DMS153 treated with DMSO at 0.1 percent for 48 hours (cell line): ENCODE results near the gene IGSF23.

Source experiments
- DNase-seq: peaks from one replicate; lab custom pipeline; 2025; ENCODE audit not compliant: unreplicated experiment; lab: John Stamatoyannopoulos, UW

The IGSF23 gene

DNA sequence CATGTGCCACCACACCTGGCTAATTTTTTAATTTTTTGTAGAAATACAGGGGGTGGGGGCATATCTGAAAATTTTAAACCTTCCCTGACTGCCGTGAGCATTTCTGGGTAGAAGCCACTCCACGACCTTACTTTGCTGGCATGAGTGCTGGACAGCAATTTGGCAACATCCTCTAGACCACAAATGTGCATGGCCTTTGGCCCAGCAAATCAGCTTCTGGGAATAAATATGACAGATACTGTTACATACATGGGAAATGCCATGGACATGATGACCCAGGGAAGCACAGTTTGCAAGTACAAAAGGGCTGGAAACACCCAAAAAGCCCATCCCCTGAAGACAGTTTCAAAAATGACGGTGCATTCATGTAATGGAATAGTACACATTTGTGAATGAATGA lies 27.2 kb downstream of the IGSF23 start:
- DNase-seq = no peak

DNA sequence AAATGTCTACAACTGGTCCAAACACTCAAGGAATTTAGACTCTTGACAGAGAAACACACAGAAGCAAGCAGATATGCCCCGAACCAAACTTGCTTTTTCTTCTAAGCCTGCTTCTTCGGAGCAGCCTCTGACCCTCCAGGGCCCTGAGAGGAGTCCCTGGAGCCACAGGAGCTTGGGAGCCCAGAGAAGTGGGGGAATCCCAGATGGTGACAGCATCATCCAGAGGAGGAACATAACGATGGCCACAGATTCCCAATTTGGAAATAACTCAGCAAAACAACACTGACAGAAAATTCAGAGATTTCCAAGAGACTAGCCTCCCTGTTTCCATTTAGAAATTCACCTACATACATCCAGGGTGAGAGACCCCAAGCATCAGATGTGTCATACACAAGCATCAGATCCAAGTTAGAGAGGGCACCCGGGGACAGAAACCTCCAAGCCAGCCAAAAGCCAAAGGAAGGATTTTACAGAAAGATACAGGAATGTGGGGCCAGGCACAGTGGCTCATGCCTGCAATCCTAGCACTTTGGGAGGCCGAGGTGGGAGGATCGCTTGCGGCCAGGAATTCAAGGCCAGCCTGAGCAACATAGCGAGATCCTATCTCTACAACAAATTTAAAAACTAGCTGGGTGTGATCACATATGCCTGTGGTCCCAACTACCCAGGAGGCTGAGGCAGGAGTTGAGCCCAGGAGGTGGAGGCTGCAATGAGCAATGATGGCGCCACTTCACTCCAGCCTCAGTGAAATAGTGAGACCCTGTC lies 28.3 kb downstream of the IGSF23 start:
- no peak for DNase-seq

DNA sequence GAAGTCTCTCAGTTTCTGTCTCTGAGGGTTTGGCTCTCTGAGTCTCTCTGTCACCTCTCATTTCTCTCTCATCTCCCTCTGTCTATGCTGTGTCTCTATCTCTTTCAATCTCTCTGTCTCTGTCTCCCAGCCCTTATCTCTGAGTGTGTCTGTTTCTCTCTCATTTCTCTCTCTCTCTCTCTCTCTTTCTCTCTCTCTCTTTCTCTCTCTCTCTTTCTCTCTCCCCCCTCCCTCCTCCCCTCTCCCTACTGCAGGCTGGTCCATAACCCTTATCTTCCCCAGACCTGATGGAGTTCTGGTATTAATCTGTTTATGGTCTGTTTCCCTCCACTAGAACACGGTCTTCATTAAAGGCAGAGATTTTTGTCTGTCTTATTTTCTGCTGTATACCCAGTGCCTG lies 29.0 kb downstream of the IGSF23 start:
- no peak for DNase-seq

DNA sequence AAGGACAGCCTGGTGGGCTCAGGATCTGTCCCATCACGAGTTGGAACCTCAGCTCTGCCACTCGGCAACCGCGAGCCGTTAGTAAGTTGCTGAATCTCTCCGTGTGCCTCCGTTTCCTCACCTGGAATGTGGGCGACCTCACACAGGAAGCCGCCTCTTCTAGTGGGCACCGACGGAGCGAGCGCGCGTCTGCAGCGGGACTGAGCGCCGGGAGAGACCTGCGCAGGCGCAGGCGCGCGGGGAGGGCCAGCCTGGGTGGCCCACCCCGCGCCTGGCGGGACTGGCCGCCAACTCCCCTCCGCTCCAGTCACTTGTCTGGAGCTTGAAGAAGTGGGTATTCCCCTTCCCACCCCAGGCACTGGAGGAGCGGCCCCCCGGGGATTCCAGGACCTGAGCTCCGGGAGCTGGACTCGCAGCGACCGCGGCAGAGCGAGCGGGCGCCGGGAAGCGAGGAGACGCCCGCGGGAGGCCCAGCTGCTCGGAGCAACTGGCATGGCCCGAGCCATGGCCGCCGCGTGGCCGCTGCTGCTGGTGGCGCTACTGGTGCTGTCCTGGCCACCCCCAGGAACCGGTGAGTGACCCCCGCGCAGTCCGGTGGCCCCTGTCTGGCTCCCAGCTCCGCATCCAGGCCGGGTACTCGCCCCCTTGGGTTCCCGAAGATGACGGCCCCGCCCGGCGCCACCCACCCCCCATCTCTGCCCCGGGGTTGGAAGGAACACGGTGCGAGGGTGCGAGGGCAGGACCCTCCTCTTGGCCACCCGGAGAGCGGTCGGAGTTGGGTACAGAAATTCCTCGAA lies 30.4 kb downstream of the IGSF23 start, which contains the start of gene PVR:
Gene PVR (plus strand): TSS at position 306 of the 797 bp plus-strand sequence. CDS start 187 bp downstream, at position 493.
- DNase-seq = peak; percentile 58

DNA sequence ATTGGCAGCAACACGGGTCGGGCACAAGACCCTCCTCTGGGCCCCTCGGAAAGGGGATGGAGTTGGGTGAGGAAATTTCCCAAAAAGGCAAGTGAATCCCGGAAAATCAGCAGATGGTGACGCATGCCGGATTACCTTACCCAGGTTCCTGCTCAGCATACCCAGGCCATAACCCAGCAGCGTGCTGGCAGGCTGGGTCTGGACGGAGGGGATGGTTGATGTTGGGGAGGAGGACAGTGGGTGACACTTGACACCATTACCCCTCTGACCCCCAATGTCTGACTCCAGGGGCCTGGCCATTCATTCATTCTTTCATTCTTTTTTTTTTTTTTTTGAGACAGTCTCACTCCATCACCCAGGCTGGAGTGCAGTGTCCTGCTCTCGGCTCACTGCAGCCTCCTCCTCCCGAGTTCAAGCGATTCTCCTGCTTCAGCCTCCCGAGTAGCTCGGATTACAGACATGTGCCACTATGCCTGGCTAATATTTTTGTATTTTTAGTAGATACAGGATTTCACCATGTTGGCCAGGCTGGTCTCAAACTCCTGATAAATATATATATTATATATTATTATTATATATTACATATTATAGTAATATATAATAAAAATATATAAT lies 31.1 kb downstream of the IGSF23 start:
- DNase-seq = peak; percentile 15

DNA sequence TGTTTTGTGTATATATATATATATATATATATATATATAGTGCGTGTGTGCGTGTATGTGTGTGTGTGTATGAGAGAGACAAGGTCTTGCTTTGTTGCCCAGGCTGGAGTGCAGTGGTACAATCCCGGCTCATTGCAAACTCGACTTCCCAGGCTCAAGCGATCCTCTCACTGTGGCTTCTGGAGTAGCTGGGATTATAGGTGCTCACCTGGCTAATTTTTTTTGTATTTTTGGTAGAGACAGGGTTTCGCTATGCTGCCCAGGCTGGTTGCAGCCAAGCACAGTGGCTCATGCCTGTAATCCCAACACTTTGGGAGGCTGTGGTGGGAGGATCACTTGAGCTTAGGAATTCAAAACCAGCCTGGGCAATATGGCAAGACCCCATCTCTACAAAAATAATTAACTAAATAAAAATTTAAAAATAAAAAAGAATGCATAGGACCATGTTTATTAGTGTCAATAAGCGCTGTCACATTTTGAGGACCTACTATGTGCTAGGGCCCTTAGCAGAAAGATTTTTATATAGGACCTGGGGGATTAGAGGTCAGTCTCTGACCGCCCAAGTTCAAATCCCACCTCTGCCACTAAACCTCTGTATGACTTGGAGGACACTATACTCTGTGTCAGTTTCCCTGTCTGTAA lies 32.2 kb downstream of the IGSF23 start:
- no peak for DNase-seq

DNA sequence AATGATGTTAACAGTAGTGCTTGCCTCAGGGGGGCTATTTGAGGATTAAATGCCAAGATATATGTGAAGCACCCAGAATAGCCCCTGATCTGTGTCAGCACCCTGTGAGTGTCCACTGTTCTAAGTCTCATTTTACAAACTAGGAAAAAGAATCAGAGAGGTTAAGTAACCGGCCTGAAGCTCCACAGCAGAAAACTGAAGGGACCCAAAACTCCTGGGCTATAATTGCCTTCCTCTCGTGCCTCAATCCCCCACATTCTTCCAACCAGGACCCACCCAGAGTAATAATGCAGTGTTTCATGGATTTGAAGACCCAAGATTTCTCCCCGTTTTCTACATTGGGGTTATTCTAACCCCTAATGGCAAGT lies 32.7 kb downstream of the IGSF23 start:
- DNase-seq = no peak

DNA sequence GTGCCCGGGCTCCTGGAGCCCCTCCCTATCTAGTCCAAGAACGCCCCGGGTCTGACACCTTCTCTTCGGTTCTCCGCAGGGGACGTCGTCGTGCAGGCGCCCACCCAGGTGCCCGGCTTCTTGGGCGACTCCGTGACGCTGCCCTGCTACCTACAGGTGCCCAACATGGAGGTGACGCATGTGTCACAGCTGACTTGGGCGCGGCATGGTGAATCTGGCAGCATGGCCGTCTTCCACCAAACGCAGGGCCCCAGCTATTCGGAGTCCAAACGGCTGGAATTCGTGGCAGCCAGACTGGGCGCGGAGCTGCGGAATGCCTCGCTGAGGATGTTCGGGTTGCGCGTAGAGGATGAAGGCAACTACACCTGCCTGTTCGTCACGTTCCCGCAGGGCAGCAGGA lies 33.8 kb downstream of the IGSF23 start:
- no peak for DNase-seq

DNA sequence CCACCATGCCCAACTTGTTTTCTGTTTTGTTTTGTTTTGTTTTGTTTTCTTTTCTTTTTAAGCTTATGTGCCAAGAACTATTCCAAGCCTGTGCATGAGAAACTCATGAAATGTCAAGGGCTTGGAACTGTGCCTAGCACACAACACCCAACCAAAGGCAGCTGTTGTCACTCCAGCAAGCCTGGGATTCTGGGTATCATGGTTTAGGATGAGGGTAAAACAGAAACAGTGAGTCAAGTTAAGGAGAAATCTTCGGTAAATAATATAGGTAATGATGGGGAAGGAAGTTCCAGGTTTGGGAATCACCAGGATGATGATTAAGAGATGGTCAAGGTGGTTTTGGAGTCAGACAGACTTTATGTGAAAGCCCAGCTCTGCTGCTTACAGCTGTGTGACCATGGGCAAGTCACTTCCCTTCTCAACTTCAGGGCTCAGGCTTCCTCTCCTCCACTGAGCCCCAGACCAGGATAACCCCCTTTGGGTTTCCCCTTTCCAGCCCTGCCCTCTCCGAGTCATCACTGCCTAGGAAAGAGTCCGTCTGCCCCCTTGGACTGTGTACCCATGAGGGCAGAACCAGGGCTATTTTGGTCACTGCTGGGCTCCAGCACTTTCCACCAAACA lies 35.4 kb downstream of the IGSF23 start:
- no peak for DNase-seq

DNA sequence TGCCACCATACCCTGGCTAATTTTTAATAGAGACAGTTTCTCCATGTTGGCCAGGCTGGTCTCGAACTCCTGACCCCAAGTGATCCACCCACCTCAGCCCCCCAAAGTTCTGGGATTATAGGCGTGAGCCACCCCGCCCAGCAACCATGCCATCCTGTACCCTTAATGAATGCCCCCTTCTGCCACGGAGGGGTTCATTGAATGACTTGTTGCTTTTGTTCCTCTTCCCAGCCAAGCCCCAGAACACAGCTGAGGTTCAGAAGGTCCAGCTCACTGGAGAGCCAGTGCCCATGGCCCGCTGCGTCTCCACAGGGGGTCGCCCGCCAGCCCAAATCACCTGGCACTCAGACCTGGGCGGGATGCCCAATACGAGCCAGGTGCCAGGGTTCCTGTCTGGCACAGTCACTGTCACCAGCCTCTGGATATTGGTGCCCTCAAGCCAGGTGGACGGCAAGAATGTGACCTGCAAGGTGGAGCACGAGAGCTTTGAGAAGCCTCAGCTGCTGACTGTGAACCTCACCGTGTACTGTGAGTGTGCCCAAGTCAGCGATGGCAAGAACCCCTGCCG lies 36.3 kb downstream of the IGSF23 start:
- no peak for DNase-seq

DNA sequence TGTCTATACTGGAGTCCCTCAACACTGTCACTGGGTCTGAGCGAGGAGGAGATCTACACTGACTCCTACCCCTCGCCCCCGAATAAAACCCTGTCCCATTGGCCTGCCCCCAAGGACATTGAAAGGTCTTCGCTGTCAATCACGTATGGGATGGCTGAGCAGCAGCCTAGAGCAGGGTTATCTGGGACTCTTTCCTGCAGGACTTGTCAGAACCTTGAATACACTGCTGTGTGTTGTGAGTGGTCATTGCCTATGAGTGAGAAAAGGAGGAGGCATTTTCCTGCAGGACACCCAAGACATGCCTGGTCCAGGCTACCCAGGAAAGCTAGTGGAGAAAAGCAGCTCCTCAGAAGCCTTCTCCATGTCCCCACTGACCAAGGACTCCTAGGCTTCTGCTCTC lies 40.0 kb downstream of the IGSF23 start:
- DNase-seq = no peak

DNA sequence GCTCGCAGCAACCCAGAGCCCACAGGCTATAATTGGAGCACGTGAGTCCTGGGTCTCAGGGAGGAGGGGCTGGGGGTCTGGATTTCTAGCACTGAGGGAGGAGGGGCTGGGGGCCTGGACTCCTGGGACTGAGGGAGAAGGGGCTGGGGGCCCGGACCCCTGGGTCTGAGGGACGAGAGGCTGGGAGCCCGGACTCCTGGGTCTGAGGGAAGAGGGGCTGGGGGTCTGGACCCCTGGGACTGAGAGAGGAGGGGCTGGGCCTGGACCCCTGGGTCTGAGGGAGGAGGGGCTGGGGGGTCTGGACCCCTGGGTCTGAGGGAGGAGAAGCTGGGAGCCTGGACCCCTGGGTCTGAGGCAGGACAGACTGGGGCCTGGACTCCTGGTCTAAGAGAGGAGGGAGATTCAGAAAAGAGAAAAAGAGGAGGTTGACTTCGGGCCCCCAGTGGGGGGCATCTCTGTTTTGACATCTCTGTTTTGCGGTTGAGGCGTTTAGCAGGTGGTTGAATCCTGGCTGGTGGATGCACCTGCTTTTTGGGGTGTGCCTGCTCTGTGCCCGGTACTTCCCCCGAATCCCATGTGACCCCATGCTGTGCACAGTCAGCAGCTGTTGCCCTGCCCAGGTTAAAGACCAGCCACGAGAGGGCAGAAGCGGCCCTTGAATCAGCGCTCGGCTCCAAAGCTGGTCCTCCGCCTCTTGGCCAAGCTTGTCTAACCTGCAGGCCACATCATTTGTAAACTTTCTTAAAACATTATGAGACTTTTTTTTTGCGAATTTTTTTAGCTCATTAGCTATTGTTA lies 40.8 kb downstream of the IGSF23 start:
- no peak for DNase-seq

DNA sequence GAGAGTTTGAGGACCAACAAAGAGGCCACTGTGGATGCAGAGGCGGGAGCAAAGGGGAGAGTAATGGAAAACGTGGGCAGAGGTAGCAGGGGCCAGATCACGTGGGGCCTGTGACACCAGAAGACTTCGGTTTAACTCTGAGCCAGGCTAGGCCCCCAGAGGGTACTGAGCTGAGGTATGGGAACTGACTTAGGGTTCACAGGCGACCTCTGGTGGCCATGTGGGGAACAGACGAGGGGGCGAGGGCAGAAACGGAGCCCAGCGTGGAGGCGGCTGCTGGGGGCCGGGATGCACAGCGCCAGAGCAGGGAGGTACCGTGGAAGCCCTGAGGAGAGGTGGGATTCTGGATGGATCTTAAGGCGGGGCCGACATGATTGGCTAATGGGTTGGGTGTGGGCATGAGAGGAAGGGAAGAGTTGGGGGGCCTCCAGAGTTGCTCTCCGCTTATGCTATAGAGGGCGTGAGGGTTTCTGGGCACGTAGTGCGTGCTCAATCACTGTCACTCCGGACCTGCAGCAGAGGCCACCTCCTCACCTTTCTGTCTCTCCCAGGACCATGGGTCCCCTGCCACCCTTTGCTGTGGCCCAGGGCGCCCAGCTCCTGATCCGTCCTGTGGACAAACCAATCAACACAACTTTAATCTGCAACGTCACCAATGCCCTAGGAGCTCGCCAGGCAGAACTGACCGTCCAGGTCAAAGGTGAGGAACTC lies 44.0 kb downstream of the IGSF23 start:
- no peak for DNase-seq

DNA sequence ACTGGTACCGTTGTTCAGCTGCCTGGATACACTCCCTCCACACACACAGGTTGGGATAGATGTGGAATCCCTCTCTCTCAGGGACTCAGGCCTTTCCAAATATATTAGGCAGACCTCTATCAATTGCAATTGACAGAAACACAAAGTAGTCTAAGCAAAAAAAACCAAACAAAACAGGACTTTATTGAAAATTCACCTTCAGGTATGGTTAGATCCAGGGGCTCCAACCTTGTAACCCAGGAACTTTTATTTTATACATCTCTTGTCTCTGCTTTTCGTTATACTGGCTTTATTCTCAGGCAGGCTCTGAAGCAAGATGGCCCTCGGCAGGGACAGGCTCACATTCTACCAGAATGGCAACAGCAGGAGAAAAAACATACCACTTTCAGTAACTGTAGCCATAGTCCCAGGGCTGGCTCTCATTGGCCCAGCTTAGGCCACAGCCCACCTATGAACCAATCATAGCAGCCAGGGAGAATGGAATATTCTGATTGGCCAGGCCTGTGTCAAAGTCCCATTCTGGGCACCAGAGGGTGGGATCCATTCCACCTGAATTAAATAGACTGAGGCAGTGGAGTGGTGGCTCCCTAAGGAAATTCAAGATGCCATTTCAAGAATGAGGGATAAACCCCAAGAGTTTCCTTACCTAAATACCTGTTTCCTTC lies 44.8 kb downstream of the IGSF23 start:
- no peak for DNase-seq

DNA sequence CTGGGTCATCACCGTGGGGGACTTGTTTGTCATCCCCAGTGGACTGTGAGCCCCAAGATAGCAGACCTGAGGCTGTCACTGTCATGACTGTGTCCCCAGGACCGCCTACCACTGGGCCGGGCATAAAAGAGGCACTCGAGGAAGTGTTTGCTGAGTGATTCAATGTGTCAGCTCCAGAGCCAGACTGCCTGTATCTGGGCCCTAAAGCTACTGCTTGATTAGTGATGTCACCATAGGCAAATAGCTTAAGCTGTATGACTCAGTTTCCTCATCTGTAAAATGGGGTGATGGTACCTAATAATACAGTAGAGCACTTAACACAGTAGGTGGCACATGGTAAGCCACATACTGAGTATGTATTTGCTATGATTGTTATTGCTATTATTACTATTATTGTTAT lies 46.7 kb downstream of the IGSF23 start:
- no peak for DNase-seq

DNA sequence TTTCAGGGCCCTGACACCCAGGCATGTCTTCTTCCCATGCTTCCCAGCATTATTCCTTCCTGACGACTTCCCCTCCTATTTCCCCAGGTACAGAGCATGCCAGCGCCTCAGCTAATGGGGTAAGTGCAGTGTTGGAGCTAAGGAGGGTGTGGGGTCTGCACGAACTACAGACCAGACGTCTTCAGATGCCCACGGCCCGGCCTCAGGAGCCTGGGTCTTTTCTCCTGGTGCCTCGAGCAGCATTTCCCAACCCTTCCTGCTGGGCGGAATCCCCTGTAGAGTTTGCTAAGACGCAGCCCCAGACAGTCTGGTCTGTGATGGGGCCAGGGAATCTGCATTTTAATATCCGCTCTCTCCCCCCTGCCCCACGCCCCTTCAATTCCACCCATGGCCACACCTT lies 47.8 kb downstream of the IGSF23 start:
- no peak for DNase-seq

DNA sequence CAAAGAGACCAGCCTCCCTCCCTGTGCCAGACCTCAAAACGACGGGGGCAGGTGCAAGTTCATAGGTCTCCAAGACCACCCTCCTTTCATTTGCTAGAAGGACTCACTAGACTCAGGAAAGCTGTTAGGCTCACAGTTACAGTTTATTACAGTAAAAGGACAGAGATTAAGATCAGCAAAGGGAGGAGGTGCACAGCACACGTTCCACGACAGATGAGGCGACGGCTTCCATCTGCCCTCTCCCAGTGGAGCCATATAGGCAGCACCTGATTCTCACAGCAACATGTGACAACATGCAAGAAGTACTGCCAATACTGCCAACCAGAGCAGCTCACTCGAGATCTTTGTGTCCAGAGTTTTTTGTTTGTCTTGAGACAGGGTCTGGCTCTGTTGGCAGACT lies 48.5 kb downstream of the IGSF23 start:
- no peak for DNase-seq

DNA sequence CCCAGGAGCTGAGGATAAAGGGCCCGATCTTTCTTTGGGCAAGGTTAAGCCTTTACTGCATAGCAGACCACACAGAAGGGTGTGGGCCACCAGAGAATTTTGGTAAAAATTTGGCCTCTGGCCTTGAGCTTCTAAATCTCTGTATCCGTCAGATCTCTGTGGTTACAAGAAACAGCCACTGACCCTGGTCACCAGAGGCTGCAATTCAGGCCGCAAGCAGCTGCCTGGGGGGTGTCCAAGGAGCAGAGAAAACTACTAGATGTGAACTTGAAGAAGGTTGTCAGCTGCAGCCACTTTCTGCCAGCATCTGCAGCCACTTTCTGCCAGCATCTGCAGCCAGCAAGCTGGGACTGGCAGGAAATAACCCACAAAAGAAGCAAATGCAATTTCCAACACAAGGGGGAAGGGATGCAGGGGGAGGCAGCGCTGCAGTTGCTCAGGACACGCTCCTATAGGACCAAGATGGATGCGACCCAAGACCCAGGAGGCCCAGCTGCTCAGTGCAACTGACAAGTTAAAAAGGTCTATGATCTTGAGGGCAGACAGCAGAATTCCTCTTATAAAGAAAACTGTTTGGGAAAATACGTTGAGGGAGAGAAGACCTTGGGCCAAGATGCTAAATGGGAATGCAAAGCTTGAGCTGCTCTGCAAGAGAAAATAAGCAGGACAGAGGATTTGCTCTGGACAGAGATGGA lies 49.5 kb downstream of the IGSF23 start:
- no peak for DNase-seq
